G401 (cell line): ENCODE measurements around the gene STIP1. TPM values are rescaled to one million over a fixed set of nuclear protein-coding genes. Genes with fewer than 3 reads are reported as not detected.

Experiments used
- total RNA-seq: library from RNA; depleted of rRNA; stranded (reverse); fragments of >200 nt; shearing (Covaris generic); gene quantifications from 2 replicates; pipeline ENCODE4 v1.2.3, GENCODE V29; 2014; rRNA removed

The STIP1 gene
- total RNA-seq, 1 experiment from 2014 or later, result 363 TPM

Other genes with a start within 250 kb of the STIP1 start
- 44.2 and 50.7 TPM in 2 replicates for gene NAA40, start 247.2 kb upstream of the STIP1 start, total RNA-seq
- 499 and 536 TPM in 2 replicates for gene COX8A, start 211.6 kb upstream of the STIP1 start, total RNA-seq
- gene OTUB1, start 199.7 kb upstream of the STIP1 start, total RNA-seq, result 123 and 143 TPM in 2 replicates
- not detected in 2 replicates for gene FLRT1, start 150.2 kb upstream of the STIP1 start, total RNA-seq
- gene MACROD1, start 20.1 kb upstream of the STIP1 start, total RNA-seq, result 85.0 and 93.2 TPM in 2 replicates
- gene FERMT3, start 20.6 kb downstream of the STIP1 start, total RNA-seq, result 5.9 TPM in 1 of 2 replicates, not detected in the other
- 28.9 and 46.2 TPM in 2 replicates for gene TRPT1, start 40.0 kb downstream of the STIP1 start, total RNA-seq
- gene NUDT22, start 40.1 kb downstream of the STIP1 start, total RNA-seq, result 33.3 and 34.2 TPM in 2 replicates
- gene DNAJC4, start 44.4 kb downstream of the STIP1 start, total RNA-seq, result 10.3 and 24.1 TPM in 2 replicates
- 14.6 and 27.0 TPM in 2 replicates for gene VEGFB, start 48.4 kb downstream of the STIP1 start, total RNA-seq
- gene FKBP2, start 54.9 kb downstream of the STIP1 start, total RNA-seq, result 20.6 and 27.8 TPM in 2 replicates
- gene PPP1R14B, start 60.8 kb downstream of the STIP1 start, total RNA-seq, result 293 and 394 TPM in 2 replicates
- 59.3 and 62.7 TPM in 2 replicates for gene PLCB3, start 65.4 kb downstream of the STIP1 start, total RNA-seq
- gene BAD, start 98.5 kb downstream of the STIP1 start, total RNA-seq, result 146 and 183 TPM in 2 replicates
- 17.8 and 25.9 TPM in 2 replicates for gene GPR137, start 99.7 kb downstream of the STIP1 start, total RNA-seq
- 0.14 TPM in 1 of 2 replicates, not detected in the other for gene KCNK4, start 105.1 kb downstream of the STIP1 start, total RNA-seq
- gene CATSPERZ, start 114.2 kb downstream of the STIP1 start, total RNA-seq, result not detected in 2 replicates
- 42.0 and 75.5 TPM in 2 replicates for gene ESRRA, start 119.4 kb downstream of the STIP1 start, total RNA-seq
- gene TRMT112, start 131.4 kb downstream of the STIP1 start, total RNA-seq, result 313 and 472 TPM in 2 replicates
- 341 and 414 TPM in 2 replicates for gene PRDX5, start 131.9 kb downstream of the STIP1 start, total RNA-seq
- 15.1 and 26.6 TPM in 2 replicates for gene CCDC88B, start 154.0 kb downstream of the STIP1 start, total RNA-seq
- gene RPS6KA4, start 173.0 kb downstream of the STIP1 start, total RNA-seq, result 113 and 126 TPM in 2 replicates